NCI-H2107 (cell line): ENCODE results near the gene CUEDC1.

Experiments used
- DNase-seq: peaks from one replicate; lab custom pipeline; 2025; lab: John Stamatoyannopoulos, UW

The CUEDC1 gene

GRCh38 chr17:57915544-57915943 lies 39.7 kb downstream of the CUEDC1 start:
- DNase-seq: no peak

GRCh38 chr17:57914273-57915142 lies 40.7 kb downstream of the CUEDC1 start:
- no peak for DNase-seq

GRCh38 chr17:57913575-57914272 lies 41.5 kb downstream of the CUEDC1 start:
- DNase-seq: no peak

- DNase-seq: peak; percentile 55
These were observed 43.2 kb downstream of the CUEDC1 start for GRCh38 chr17:57911834-57912673.

- no peak for DNase-seq
These were observed 44.5 kb downstream of the CUEDC1 start for GRCh38 chr17:57910462-57911420.

GRCh38 chr17:57909551-57909950 lies 45.7 kb downstream of the CUEDC1 start:
- DNase-seq: no peak

GRCh38 chr17:57908278-57908677 lies 46.9 kb downstream of the CUEDC1 start:
- DNase-seq: no peak

- DNase-seq: no peak
These were observed 48.3 kb downstream of the CUEDC1 start for GRCh38 chr17:57906910-57907309.

- DNase-seq: no peak
These were observed 49.2 kb downstream of the CUEDC1 start for GRCh38 chr17:57905875-57906455.

- DNase-seq: no peak
These were observed 51.3 kb downstream of the CUEDC1 start for GRCh38 chr17:57903961-57904360.

GRCh38 chr17:57902800-57903759 lies 52.1 kb downstream of the CUEDC1 start:
- peak; percentile 58 for DNase-seq

GRCh38 chr17:57902117-57902799 lies 53.0 kb downstream of the CUEDC1 start:
- DNase-seq: no peak

- DNase-seq: peak; percentile 71
These were observed 54.0 kb downstream of the CUEDC1 start for GRCh38 chr17:57900991-57901743.

GRCh38 chr17:57899822-57900221 lies 55.4 kb downstream of the CUEDC1 start:
- DNase-seq: no peak

- no peak for DNase-seq
These were observed 55.8 kb downstream of the CUEDC1 start for GRCh38 chr17:57899391-57899790.

- DNase-seq: no peak
These were observed 56.5 kb downstream of the CUEDC1 start for GRCh38 chr17:57898487-57899311.

- DNase-seq: no peak
These were observed 59.7 kb downstream of the CUEDC1 start for GRCh38 chr17:57895382-57896060.
